GM12878 (cell line): ENCODE measurements around the gene LRCH4. TPM values are rescaled to one million over a fixed set of nuclear protein-coding genes. Genes with fewer than 3 reads are reported as not detected.

Experiments
- ATAC-seq: fragments of 200-7000 bp; cut with Tn5 transposase; 3 replicates; pipeline ENCODE4 v1.9.1; 2020; ENCODE audit warnings: mild to moderate bottlenecking, moderate library complexity
- BruUV-seq: library from RNA; stranded (reverse); fragments of 400-500 nt; replicated peaks from 2 replicates; lab custom pipeline; 2021; lab: Mats Ljungman, UMichigan
- CTCF ChIA-PET: fragments of 300-600 bp; sonication (Branson Sonifier 250); formaldehyde crosslinking; extraction: SDS; loops from one replicate; lab custom pipeline; 2021; ENCODE audit warnings: inconsistent platforms; lab: Yijun Ruan, JAX
- POLR2A ChIA-PET: fragments of 350-600 bp; formaldehyde crosslinking; extraction: SDS; loops from one replicate; lab custom pipeline; 2021; ENCODE audit warnings: inconsistent platforms; lab: Charles Lee
- RAD21 ChIA-PET: fragments of 300-600 bp; sonication (Branson Sonifier 250); formaldehyde crosslinking; loops from one replicate; lab custom pipeline; 2023; ENCODE audit warnings: antibody characterized with exemption; ENCODE audit not compliant: unreplicated experiment; lab: Charles Lee
- SMC1A ChIA-PET: fragments of 300-600 bp; sonication (Branson Sonifier 250); formaldehyde crosslinking; loops from one replicate; lab custom pipeline; 2023; ENCODE audit not compliant: unreplicated experiment, uncharacterized antibody; lab: Charles Lee
- DNase-seq: peaks from one replicate; pipeline ENCODE4 v3.0.0-alpha.2; 2011; ENCODE audit warnings: low read depth, low spot score
- FAIRE-seq: peaks from 3 replicates; lab custom pipeline; 2011; peaks lifted over from hg19 to GRCh38; lab: Jason Lieb, UNC
- H2AFZ ChIP-seq: 2 replicates; pipeline ENCODE4 v1.6.0; 2011; ENCODE audit warnings: low read depth, low read length, control low read depth; ENCODE audit not compliant: control insufficient read depth
- H3K27ac ChIP-seq: 2 replicates; pipeline ENCODE4 v1.5.1; 2011; ENCODE audit warnings: control low read depth; ENCODE audit not compliant: control insufficient read depth, insufficient read depth
- H3K27me3 ChIP-seq, 2 experiments: replicated peaks in 1 of 2; 2 replicates each; pipeline versions ENCODE4 v1.6.0 to v1.6.1; 2011; ENCODE audit warnings: low read length in 1 of 2; ENCODE audit not compliant: control insufficient read depth in 2 of 2, insufficient read depth in 2 of 2
- H3K36me3 ChIP-seq, 2 experiments: 2 replicates each; pipeline ENCODE4 v1.5.1; 2011; ENCODE audit warnings: low read length in 1 of 2; ENCODE audit not compliant: control insufficient read depth in 2 of 2, insufficient read depth in 2 of 2
- H3K4me1 ChIP-seq: 2 replicates; pipeline ENCODE4 v1.6.1; 2011; ENCODE audit warnings: mild to moderate bottlenecking, low read length, moderate library complexity, mixed read lengths; ENCODE audit not compliant: control insufficient read depth, insufficient read depth
- H3K4me2 ChIP-seq: 2 replicates; pipeline ENCODE4 v1.6.0; 2011; ENCODE audit warnings: control low read depth; ENCODE audit not compliant: control insufficient read depth, insufficient read depth
- H3K4me3 ChIP-seq: fragments of 200-600 bp; sonication (generic); 2 replicates; pipeline ENCODE4 v1.5.1; 2016
- H3K79me2 ChIP-seq: 2 replicates; pipeline ENCODE4 v1.6.0; 2011; ENCODE audit warnings: low read length; ENCODE audit not compliant: control insufficient read depth, insufficient read depth
- H3K9ac ChIP-seq: 2 replicates; pipeline ENCODE4 v1.8.0; 2011; ENCODE audit warnings: low read length, control low read depth, mixed read lengths; ENCODE audit not compliant: control insufficient read depth, insufficient read depth
- H3K9me3 ChIP-seq: replicated peaks from 3 replicates; pipeline ENCODE4 v1.5.1; 2011; ENCODE audit warnings: mild to moderate bottlenecking, low read length; ENCODE audit not compliant: control insufficient read depth, insufficient read depth
- H4K20me1 ChIP-seq: 2 replicates; pipeline ENCODE4 v1.6.0; 2011; ENCODE audit not compliant: control insufficient read depth, insufficient read depth
- BACH1 ChIP-seq: fragments of 450-650 bp; IDR thresholded peaks from 2 replicates; pipeline ENCODE4 v1.6.1; 2017; ENCODE audit warnings: mild to moderate bottlenecking, borderline replicate concordance
- BHLHE40 ChIP-seq, 2 experiments: fragments of 450-650 bp in 1 of 2; IDR thresholded peaks; 2 replicates each; pipeline ENCODE4 v1.6.1; 2011 to 2017; ENCODE audit warnings: low read depth in 2 of 2, borderline replicate concordance in 1 of 2, improper control_type of control experiment in 1 of 2, low read length in 1 of 2, mild to moderate bottlenecking in 1 of 2
- BMI1 ChIP-seq: fragments of 450-650 bp; IDR thresholded peaks from 2 replicates; pipeline ENCODE4 v1.6.1; 2016; ENCODE audit warnings: mild to moderate bottlenecking, moderate library complexity, borderline replicate concordance
- CREM ChIP-seq: IDR thresholded peaks from 2 replicates; pipeline ENCODE4 v1.6.1; 2014; ENCODE audit warnings: antibody characterized with exemption, low read depth
- FOXK2 ChIP-seq: fragments of 450-650 bp; IDR thresholded peaks from 2 replicates; pipeline ENCODE4 v1.6.1; 2017; ENCODE audit warnings: mild to moderate bottlenecking, moderate library complexity
- GABPA ChIP-seq: IDR thresholded peaks from 2 replicates; pipeline ENCODE4 v1.6.1; 2014; ENCODE audit warnings: antibody characterized with exemption, low read depth, mild to moderate bottlenecking, inconsistent platforms
- IKZF1 ChIP-seq: fragments of 450-650 bp; conservative IDR thresholded peaks from 2 replicates; pipeline ENCODE4 v1.6.1; 2017; ENCODE audit warnings: antibody characterized with exemption, mild to moderate bottlenecking
- JUND ChIP-seq: IDR thresholded peaks from 2 replicates; pipeline ENCODE4 v1.6.1; 2012; ENCODE audit warnings: low read depth, mild to moderate bottlenecking, low read length, improper control_type of control experiment, moderate library complexity
- MEF2B ChIP-seq: fragments of 450-650 bp; IDR thresholded peaks from 2 replicates; pipeline ENCODE4 v1.6.1; 2018; ENCODE audit warnings: mild to moderate bottlenecking, moderate library complexity; ENCODE audit not compliant: partially characterized antibody, poor library complexity, severe bottlenecking
- MYB ChIP-seq: fragments of 150-350 bp; IDR thresholded peaks from 2 replicates; pipeline ENCODE4 v1.6.1; 2014; ENCODE audit warnings: mild to moderate bottlenecking, low read depth, low read length, borderline replicate concordance
- NFXL1 ChIP-seq: fragments of 450-650 bp; IDR thresholded peaks from 2 replicates; pipeline ENCODE4 v1.6.1; 2017; ENCODE audit warnings: antibody characterized with exemption, mild to moderate bottlenecking, borderline replicate concordance
- NRF1 ChIP-seq: conservative IDR thresholded peaks from 2 replicates; pipeline ENCODE4 v1.6.1; 2011; ENCODE audit warnings: mild to moderate bottlenecking, low read depth, low read length, improper control_type of control experiment
- ZNF217 ChIP-seq: fragments of 450-650 bp; IDR thresholded peaks from 2 replicates; pipeline ENCODE4 v1.6.1; 2017; ENCODE audit warnings: antibody characterized with exemption, mild to moderate bottlenecking
- WGBS: methylation state at CpG from one replicate; pipeline ENCODE4 v1.1.6; 2016; ENCODE audit warnings: low lambda C conversion rate; ENCODE audit not compliant: insufficient replicate concordance, insufficient coverage; ENCODE audit errors: missing lambda C conversion rate; 5-methylcytosine and 5-hydroxymethylcytosine counted together
- in situ Hi-C: fragments of 300-500 bp; cut with MboI; formaldehyde crosslinking; loops from 9 replicates; pipeline ENCODE4 v1.14.3; 2018; ENCODE audit warnings: mixed read lengths
- intact Hi-C: fragments of 100-400 bp; cut with micrococcal nuclease; formaldehyde crosslinking; loops from one replicate; pipeline ENCODE4 v1.14.2; 2022; ENCODE audit not compliant: unreplicated experiment
- polyA plus RNA-seq, 11 experiments: library from polyadenylated mRNA; depleted of rRNA in 4 of 11; unstranded in 6 of 11; stranded (reverse) in 5 of 11; fragments of >200 nt; fragmentation: Nextera tagmentation in 4 of 11; fragmentation: Illumina TruSeq in 1 of 11; extraction: Ambion mirVana in 4 of 11; extraction: Trizol in 1 of 11; gene quantifications; 1 replicate in 1 of 11; 2 replicates in 10 of 11; pipeline versions ENCODE4 v1.2.1 to v1.2.3, GENCODE V29; 2011 to 2016; ENCODE audit warnings: inconsistent platforms in 2 of 11, missing spikeins in 2 of 11, low read depth in 1 of 11
- total RNA-seq, 4 experiments: library from RNA; depleted of rRNA in 3 of 4; stranded (reverse); fragments of >200 nt in 3 of 4; fragmentation: Illumina TruSeq in 1 of 4; extraction: Trizol in 1 of 4; gene quantifications; 2 replicates each; pipeline versions ENCODE4 v1.2.1 to v1.2.3, GENCODE V29; 2013 to 2021
- TF ChIP-seq, protein P1 (sequence below): IDR thresholded peaks from 2 replicates; pipeline ENCODE4 v1.6.1; 2012; ENCODE audit warnings: low read depth, low read length, improper control_type of control experiment
- TF ChIP-seq, protein P2 (sequence below): fragments of 150-350 bp; IDR thresholded peaks from 2 replicates; pipeline ENCODE4 v1.6.1; 2014; ENCODE audit warnings: mild to moderate bottlenecking, low read depth, low read length
- TF ChIP-seq, protein P3 (sequence below): fragments of 450-650 bp; IDR thresholded peaks from 2 replicates; pipeline ENCODE4 v1.6.1; 2016; ENCODE audit warnings: mild to moderate bottlenecking, moderate library complexity, borderline replicate concordance

LRCH4 gene
- total and polyA plus RNA-seq, 10 of the 15 experiments (the other 5 are each of a cell fraction or from before 2014, with no cell fraction given): 0.58 to 96.7 (median 28.4) TPM

DNA sequence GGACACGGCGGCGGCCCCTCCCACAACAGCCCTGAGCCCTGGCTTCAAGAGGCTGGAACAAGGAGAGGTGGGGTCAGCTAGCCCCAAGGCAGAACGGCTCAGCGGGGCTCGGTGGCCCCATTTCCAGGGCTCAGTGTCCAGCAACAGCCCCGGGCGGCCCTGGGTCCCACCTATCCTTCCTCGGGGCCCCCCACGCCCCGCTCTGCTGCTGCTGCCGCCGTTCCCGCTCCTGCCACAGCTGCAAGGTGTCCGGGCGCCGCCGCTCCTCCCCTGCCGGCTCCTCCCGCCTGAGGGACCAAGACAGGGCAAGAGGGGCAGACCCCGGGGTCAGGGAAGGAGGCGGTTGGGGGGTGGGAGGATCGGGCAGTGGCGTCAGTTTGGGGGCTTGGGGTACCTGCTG lies 8.8 kb downstream of the LRCH4 start:
- H3K9ac ChIP-seq: no peak overlapping the region
- H3K27me3 ChIP-seq: no peaks in the 10 kb centered on the region
- no peak for TF ChIP-seq NRF1
- TF ChIP-seq, protein P1, sequence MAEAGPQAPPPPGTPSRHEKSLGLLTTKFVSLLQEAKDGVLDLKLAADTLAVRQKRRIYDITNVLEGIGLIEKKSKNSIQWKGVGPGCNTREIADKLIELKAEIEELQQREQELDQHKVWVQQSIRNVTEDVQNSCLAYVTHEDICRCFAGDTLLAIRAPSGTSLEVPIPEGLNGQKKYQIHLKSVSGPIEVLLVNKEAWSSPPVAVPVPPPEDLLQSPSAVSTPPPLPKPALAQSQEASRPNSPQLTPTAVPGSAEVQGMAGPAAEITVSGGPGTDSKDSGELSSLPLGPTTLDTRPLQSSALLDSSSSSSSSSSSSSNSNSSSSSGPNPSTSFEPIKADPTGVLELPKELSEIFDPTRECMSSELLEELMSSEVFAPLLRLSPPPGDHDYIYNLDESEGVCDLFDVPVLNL: no peak
- no peak for TF ChIP-seq FOXK2
- no peak for TF ChIP-seq MEF2B
- TF ChIP-seq BHLHE40 (IDR thresholded peaks at IDR 0.05; ENCODE audit: borderline replicate concordance in 1 of 2, low read depth in 2 of 2, low read length in 1 of 2): no peak
- no peak for TF ChIP-seq IKZF1
- no peak for TF ChIP-seq GABPA
- no peak for TF ChIP-seq NFXL1
- no peak for TF ChIP-seq CREM
- TF ChIP-seq, protein P2, sequence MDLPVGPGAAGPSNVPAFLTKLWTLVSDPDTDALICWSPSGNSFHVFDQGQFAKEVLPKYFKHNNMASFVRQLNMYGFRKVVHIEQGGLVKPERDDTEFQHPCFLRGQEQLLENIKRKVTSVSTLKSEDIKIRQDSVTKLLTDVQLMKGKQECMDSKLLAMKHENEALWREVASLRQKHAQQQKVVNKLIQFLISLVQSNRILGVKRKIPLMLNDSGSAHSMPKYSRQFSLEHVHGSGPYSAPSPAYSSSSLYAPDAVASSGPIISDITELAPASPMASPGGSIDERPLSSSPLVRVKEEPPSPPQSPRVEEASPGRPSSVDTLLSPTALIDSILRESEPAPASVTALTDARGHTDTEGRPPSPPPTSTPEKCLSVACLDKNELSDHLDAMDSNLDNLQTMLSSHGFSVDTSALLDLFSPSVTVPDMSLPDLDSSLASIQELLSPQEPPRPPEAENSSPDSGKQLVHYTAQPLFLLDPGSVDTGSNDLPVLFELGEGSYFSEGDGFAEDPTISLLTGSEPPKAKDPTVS: no peak
- no peak for TF ChIP-seq MYB
- TF ChIP-seq BMI1: no peak
- TF ChIP-seq, protein P3, sequence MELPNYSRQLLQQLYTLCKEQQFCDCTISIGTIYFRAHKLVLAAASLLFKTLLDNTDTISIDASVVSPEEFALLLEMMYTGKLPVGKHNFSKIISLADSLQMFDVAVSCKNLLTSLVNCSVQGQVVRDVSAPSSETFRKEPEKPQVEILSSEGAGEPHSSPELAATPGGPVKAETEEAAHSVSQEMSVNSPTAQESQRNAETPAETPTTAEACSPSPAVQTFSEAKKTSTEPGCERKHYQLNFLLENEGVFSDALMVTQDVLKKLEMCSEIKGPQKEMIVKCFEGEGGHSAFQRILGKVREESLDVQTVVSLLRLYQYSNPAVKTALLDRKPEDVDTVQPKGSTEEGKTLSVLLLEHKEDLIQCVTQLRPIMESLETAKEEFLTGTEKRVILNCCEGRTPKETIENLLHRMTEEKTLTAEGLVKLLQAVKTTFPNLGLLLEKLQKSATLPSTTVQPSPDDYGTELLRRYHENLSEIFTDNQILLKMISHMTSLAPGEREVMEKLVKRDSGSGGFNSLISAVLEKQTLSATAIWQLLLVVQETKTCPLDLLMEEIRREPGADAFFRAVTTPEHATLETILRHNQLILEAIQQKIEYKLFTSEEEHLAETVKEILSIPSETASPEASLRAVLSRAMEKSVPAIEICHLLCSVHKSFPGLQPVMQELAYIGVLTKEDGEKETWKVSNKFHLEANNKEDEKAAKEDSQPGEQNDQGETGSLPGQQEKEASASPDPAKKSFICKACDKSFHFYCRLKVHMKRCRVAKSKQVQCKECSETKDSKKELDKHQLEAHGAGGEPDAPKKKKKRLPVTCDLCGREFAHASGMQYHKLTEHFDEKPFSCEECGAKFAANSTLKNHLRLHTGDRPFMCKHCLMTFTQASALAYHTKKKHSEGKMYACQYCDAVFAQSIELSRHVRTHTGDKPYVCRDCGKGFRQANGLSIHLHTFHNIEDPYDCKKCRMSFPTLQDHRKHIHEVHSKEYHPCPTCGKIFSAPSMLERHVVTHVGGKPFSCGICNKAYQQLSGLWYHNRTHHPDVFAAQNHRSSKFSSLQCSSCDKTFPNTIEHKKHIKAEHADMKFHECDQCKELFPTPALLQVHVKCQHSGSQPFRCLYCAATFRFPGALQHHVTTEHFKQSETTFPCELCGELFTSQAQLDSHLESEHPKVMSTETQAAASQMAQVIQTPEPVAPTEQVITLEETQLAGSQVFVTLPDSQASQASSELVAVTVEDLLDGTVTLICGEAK: no peak
- no peak for TF ChIP-seq JUND
- TF ChIP-seq BACH1: no peak
- TF ChIP-seq ZNF217: no peak
- H3K4me3 ChIP-seq: no peak overlapping the region
- H4K20me1 ChIP-seq: no peaks in the 10 kb centered on the region
- ChIA-PET RAD21 (no interaction called here), POLR2A (no interaction called here), CTCF (interaction anchor here (1.2 to 1.8 kb wide), 2 partner anchors 12 to 14 kb away, joined by 3 to 7 read pairs; no protein-coding TSS in a partner anchor), SMC1A (no interaction called here)
- DNase-seq (no peak), FAIRE-seq (no peak), ATAC-seq (no peak)
- H3K4me1 ChIP-seq: no peaks in the 10 kb centered on the region
- intact Hi-C loops: no loop called here
- in situ Hi-C loops: no loop called here
- no peak overlapping the region for H2AFZ ChIP-seq
- H3K4me2 ChIP-seq: no peak overlapping the region
- BruUV-seq: no TSS peak
- H3K9me3 ChIP-seq: no peaks in the 10 kb centered on the region
- 99% methylated on average over 10 of the region's 24 CpGs for WGBS
- H3K79me2 ChIP-seq: no peaks in the 10 kb centered on the region
- peaks cover 11 to 20% of the 10 kb centered on the region in 2 experiments for H3K36me3 ChIP-seq
- no peak overlapping the region for H3K27ac ChIP-seq
